ENCODE results near the gene ALAS2.
A peak's percentile ranks its signal among the peaks of the same experiment; 100 is the strongest.

Gene ALAS2

DNA sequence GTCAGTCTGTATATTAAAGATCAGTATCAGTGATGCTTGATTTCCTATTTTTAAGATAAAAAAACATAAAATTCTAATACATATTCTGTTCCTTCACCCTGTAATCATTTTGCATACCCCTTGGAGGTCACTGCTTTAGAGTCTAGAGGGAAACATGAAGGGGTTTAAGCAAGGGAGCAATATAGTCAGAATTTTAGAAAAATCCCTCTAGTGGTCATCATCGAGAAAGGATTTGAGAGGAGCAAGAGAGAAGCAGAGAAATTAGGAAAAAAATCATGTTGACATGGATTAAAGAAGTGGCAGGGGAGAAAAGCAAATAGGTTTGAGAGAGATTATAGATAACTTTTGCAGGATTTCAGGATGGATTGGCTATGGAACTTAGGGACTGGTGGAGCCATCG, 19.5 kb downstream of the ALAS2 start:
- TF ChIP-seq, protein P1, sequence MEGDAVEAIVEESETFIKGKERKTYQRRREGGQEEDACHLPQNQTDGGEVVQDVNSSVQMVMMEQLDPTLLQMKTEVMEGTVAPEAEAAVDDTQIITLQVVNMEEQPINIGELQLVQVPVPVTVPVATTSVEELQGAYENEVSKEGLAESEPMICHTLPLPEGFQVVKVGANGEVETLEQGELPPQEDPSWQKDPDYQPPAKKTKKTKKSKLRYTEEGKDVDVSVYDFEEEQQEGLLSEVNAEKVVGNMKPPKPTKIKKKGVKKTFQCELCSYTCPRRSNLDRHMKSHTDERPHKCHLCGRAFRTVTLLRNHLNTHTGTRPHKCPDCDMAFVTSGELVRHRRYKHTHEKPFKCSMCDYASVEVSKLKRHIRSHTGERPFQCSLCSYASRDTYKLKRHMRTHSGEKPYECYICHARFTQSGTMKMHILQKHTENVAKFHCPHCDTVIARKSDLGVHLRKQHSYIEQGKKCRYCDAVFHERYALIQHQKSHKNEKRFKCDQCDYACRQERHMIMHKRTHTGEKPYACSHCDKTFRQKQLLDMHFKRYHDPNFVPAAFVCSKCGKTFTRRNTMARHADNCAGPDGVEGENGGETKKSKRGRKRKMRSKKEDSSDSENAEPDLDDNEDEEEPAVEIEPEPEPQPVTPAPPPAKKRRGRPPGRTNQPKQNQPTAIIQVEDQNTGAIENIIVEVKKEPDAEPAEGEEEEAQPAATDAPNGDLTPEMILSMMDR (IDR thresholded peaks at IDR 0.05; ENCODE audit: low read length): peak; percentile 42
- TF ChIP-seq EZH2 (IDR thresholded peaks at IDR 0.05; ENCODE audit: borderline replicate concordance, low read length): no peak
- no peaks in the 10 kb centered on the region for H4K20me1 ChIP-seq (ENCODE audit: insufficient read depth, low read length)
- no peak overlapping the region for H3K4me2 ChIP-seq (ENCODE audit: low read length)
- H3K27ac ChIP-seq (ENCODE audit: low read depth, low read length, poor library complexity, severe bottlenecking): no peak overlapping the region
- no peaks in the 10 kb centered on the region for H3K27me3 ChIP-seq (ENCODE audit: insufficient read depth, low read length)
- no peak overlapping the region for H3K4me3 ChIP-seq (ENCODE audit: low read depth, low read length, poor library complexity, severe bottlenecking)
- no peaks in the 10 kb centered on the region for H3K9me2 ChIP-seq (ENCODE audit: low read depth, low read length)
- H3K79me2 ChIP-seq (ENCODE audit: insufficient read depth, low read length): no peaks in the 10 kb centered on the region
- peaks cover 3% of the 10 kb centered on the region for H3K36me3 ChIP-seq (ENCODE audit: insufficient read depth, low read length)
- H2AFZ ChIP-seq (ENCODE audit: low read length): no peak overlapping the region
- H3K4me1 ChIP-seq (ENCODE audit: insufficient read depth, low read length, severe bottlenecking): no peaks in the 10 kb centered on the region
- H3K9me3 ChIP-seq (ENCODE audit: low read length): no peaks in the 10 kb centered on the region
- H3F3A ChIP-seq (ENCODE audit: insufficient read depth, low read length): no peaks in the 10 kb centered on the region
- H3K9ac ChIP-seq (ENCODE audit: low read length): no peak overlapping the region

DNA sequence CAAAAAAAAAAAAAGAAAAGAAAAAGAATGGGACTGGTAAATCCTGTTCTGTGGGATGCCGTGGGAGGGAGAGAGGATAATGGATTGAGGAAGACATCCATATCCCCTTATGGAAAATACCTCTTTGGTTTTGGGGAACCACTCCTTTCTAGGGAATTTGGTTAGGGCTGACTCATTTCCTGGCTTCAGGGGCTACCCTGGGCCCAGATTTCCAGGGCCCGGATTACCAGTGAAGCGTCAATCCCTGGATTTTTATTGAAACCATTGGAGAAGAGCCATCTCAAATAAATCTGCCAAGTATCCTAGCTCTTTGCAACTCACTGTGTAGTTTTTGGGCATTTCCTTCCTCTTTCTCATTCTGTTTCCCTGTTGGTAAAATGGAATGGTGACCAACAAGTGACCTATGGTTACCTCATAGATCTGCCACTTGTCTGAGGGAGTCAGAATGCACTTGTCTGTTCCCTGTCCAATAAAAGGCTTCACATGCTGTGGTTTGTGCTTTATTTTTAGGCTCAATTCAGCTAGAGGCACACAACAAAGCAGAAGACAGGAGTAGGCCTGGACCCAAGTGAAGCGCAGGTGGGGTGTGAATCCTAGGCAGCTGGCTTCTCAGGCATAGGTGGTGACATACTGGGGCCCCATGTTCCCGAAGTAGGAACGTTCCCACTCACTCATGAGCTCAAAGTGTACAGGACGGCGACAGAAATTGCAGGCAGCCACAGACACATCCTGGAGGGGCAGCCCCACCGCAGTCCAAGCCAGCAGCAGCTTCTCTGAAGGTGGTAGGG, 22.0 kb downstream of the ALAS2 start:
- H3K9me2 ChIP-seq (ENCODE audit: low read depth, low read length): no peaks in the 10 kb centered on the region
- no peak overlapping the region for H2AFZ ChIP-seq (ENCODE audit: low read length)
- no peak overlapping the region for H3K27ac ChIP-seq (ENCODE audit: low read depth, low read length, poor library complexity, severe bottlenecking)
- no peaks in the 10 kb centered on the region for H3K9me3 ChIP-seq (ENCODE audit: low read length)
- H3F3A ChIP-seq (ENCODE audit: insufficient read depth, low read length): no peaks in the 10 kb centered on the region
- no peaks in the 10 kb centered on the region for H3K4me1 ChIP-seq (ENCODE audit: insufficient read depth, low read length, severe bottlenecking)
- H3K36me3 ChIP-seq (ENCODE audit: insufficient read depth, low read length): peaks cover 29% of the 10 kb centered on the region
- no peak overlapping the region for H3K4me2 ChIP-seq (ENCODE audit: low read length)
- H3K4me3 ChIP-seq (ENCODE audit: low read depth, low read length, poor library complexity, severe bottlenecking): no peak overlapping the region
- no peak overlapping the region for H3K9ac ChIP-seq (ENCODE audit: low read length)
- H3K79me2 ChIP-seq (ENCODE audit: insufficient read depth, low read length): no peaks in the 10 kb centered on the region
- no peaks in the 10 kb centered on the region for H3K27me3 ChIP-seq (ENCODE audit: insufficient read depth, low read length)
- no peaks in the 10 kb centered on the region for H4K20me1 ChIP-seq (ENCODE audit: insufficient read depth, low read length)
- TF ChIP-seq EZH2 (IDR thresholded peaks at IDR 0.05; ENCODE audit: borderline replicate concordance, low read length): no peak
- TF ChIP-seq, protein P1 (IDR thresholded peaks at IDR 0.05; ENCODE audit: low read length): no peak

DNA sequence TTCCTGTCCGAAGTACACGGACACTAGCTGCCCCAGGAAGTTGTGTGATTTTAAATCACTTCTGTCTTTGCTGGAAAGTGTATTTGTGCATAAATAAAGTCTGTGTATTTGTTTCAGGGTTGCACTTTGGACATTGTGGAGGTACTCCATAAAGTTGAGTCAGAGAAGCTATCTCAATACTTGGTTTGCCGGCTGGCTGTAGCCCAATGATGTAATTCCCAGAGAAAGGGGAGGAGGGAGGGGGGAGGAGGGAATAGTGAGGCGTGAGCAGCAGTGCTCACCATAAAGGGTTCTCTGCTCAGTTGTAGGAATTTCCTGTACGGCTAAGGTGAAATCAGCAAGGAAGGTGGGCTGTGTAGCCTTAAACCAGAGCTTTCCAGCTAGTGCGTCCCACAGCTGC, 23.1 kb downstream of the ALAS2 start:
- Histone ChIP-seq H2AFZ (ENCODE audit: low read length) (no peak overlapping the region), H3K9me3 (ENCODE audit: low read length) (no peaks in the 10 kb centered on the region), H3F3A (ENCODE audit: insufficient read depth, low read length) (no peaks in the 10 kb centered on the region), H3K79me2 (ENCODE audit: insufficient read depth, low read length) (no peaks in the 10 kb centered on the region), H3K4me3 (ENCODE audit: low read depth, low read length, poor library complexity, severe bottlenecking) (no peak overlapping the region), H3K4me2 (ENCODE audit: low read length) (no peak overlapping the region), H3K4me1 (ENCODE audit: insufficient read depth, low read length, severe bottlenecking) (no peaks in the 10 kb centered on the region), H3K27me3 (ENCODE audit: insufficient read depth, low read length) (no peaks in the 10 kb centered on the region), H3K9ac (ENCODE audit: low read length) (no peak overlapping the region), H3K36me3 (ENCODE audit: insufficient read depth, low read length) (peaks cover 40% of the 10 kb centered on the region), H4K20me1 (ENCODE audit: insufficient read depth, low read length) (no peaks in the 10 kb centered on the region), H3K27ac (ENCODE audit: low read depth, low read length, poor library complexity, severe bottlenecking) (no peak overlapping the region), H3K9me2 (ENCODE audit: low read depth, low read length) (no peaks in the 10 kb centered on the region)
- TF ChIP-seq, protein P1 (IDR thresholded peaks at IDR 0.05; ENCODE audit: low read length): no peak
- no peak for TF ChIP-seq EZH2 (IDR thresholded peaks at IDR 0.05; ENCODE audit: borderline replicate concordance, low read length)
